Fibroblast of peridontal ligament (primary cell): Measurements from ENCODE around the gene OVCH1.
"Not testable (repeated sequence)": the region's sequence is repeated elsewhere in the genome, so short reads cannot be mapped to it uniquely, and the experiment has no call there.

Experiments
- DNase-seq: peaks from one replicate; pipeline ENCODE4 v3.0.0-alpha.2; 2010; ENCODE audit errors: extremely low read depth

OVCH1 gene

GRCh38 chr12:29503283-29503682 is 5.8 kb upstream of the OVCH1 start:
- no peak for DNase-seq

GRCh38 chr12:29499235-29499634 is 1.7 kb upstream of the OVCH1 start:
- DNase-seq = no peak

GRCh38 chr12:29492891-29493290 is 4.6 kb downstream of the OVCH1 start:
- no peak for DNase-seq

GRCh38 chr12:29486972-29487371 is 10.5 kb downstream of the OVCH1 start:
- no peak for DNase-seq

GRCh38 chr12:29463198-29463597 is 34.3 kb downstream of the OVCH1 start:
- no peak for DNase-seq

GRCh38 chr12:29460082-29460481 is 37.4 kb downstream of the OVCH1 start:
- DNase-seq = no peak

GRCh38 chr12:29455087-29455486 is 42.4 kb downstream of the OVCH1 start:
- no peak for DNase-seq

GRCh38 chr12:29451888-29452287 is 45.6 kb downstream of the OVCH1 start:
- DNase-seq = no peak

- no peak for DNase-seq
Observed at GRCh38 chr12:29448157-29448556, 49.3 kb downstream of the OVCH1 start.

GRCh38 chr12:29447285-29447975 is 50.1 kb downstream of the OVCH1 start:
- no peak for DNase-seq

GRCh38 chr12:29439506-29439905 is 58.0 kb downstream of the OVCH1 start:
- no peak for DNase-seq

- DNase-seq = no peak
Observed at GRCh38 chr12:29438752-29439408, 58.6 kb downstream of the OVCH1 start.

- no peak for DNase-seq
Observed at GRCh38 chr12:29437575-29437974, 59.9 kb downstream of the OVCH1 start.

- not testable (repeated sequence) for DNase-seq
Observed at GRCh38 chr12:29436815-29437214, 60.7 kb downstream of the OVCH1 start.

GRCh38 chr12:29431513-29431912 is 66.0 kb downstream of the OVCH1 start:
- DNase-seq = no peak

GRCh38 chr12:29430716-29431044 is 66.8 kb downstream of the OVCH1 start:
- no peak for DNase-seq

GRCh38 chr12:29429999-29430715 is 67.3 kb downstream of the OVCH1 start:
- DNase-seq = no peak

GRCh38 chr12:29428633-29429032 is 68.9 kb downstream of the OVCH1 start:
- DNase-seq = peak; percentile 84

GRCh38 chr12:29427964-29428363 is 69.5 kb downstream of the OVCH1 start:
- no peak for DNase-seq

- DNase-seq = no peak
Observed at GRCh38 chr12:29426498-29426897, 71.0 kb downstream of the OVCH1 start.

GRCh38 chr12:29425722-29426121 is 71.8 kb downstream of the OVCH1 start:
- DNase-seq = no peak

- DNase-seq = peak; percentile 21
Observed at GRCh38 chr12:29416748-29417147, 80.7 kb downstream of the OVCH1 start.

- DNase-seq = peak; percentile 14
Observed at GRCh38 chr12:29415111-29415510, 82.4 kb downstream of the OVCH1 start.
